GM21390 (cell line): ENCODE data around the gene RYR1.

Experiments
- ATAC-seq: cut with Tn5 transposase; IDR thresholded peaks from one replicate; pipeline ENCODE4 v1.9.1; 2021; ENCODE audit not compliant: unreplicated experiment

RYR1 gene

DNA sequence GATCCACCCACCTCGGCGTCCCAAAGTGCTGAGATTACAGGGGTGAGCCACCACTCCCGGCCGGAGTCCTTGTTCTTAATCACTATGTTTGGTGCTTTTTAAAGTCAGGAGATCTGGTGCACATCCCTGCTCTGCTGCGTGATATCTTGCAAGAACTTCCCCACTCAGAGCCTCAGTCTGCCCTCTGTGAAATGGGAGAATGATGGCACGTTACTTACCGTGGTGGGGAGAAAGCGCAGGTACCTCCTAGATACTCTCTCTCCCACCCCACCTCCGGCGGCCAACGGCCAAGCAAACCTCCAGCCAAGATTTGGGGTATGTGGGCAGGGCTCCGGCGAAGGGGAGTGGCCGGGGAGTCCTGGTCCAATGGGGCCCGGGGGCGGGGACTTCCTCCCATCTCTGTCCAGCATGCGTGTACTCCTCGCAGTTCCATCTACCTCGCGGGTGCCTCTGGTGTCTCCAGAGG is at the start of gene RYR1:
Gene RYR1, plus strand, starts transcription at position 424 of the 466 bp plus-strand sequence. CDS start 139 bp downstream, outside the sequence.
- no peak for ATAC-seq

DNA sequence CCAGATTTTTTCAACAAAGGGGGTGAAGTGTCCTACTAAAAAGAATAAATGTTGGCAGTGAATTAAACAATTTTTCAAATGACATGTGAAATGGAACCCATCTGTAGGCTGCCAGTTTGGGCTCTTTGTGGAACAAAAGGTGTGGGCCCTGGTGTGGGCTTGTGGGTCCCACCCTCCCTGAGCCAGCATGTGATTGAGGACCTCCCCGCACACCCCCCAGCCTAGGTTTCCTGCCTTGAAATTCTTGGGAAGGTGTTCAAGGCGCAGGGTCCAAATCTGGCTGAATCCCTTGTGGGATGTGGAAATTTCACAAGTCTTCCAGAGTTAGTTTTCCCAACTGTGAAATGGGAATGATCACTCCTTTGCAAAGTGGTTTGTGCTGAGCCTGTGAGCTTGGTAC is 49.7 kb upstream of the RYR1 start:
- ATAC-seq: no peak

DNA sequence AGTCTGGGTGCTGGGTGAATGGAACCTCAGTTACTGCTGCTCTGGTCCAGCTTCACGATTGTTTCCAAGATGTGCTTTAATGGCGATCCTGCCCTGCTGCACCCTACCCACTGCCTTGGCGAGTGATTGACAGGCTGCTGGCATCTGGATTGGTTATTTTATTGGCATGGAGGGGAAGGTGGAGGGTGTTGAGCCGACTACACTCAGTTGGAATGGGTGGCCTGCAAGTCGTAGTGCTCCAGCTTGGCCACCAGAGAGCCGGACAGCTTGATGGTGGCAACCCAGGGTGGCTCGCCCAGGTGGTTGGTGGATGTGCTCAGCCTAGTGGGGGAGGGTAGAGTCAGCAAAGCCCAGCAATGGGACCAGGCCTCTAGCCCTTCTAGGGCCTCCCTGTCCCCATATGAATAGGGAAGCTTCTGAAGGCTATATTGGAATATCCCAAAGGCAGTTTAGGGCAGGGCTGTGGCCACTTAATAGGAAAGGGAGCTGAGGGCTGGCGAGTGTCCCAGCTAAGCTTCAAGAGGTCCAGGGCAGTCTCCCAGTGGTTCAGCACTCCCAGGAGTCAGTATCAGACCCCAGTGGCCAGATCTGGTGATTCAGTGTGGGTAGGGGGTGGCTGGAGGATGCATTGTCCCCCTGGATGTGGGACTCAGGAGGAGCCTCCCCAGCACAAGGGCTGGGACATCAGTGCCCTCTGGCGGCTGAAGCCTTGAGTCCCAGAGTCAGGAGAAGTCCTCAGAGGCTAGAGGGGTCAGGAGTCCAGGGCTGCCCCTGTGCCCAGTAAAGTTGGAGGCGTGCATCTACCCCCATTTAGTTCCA is 49.1 kb upstream of the RYR1 start:
- no peak for ATAC-seq

DNA sequence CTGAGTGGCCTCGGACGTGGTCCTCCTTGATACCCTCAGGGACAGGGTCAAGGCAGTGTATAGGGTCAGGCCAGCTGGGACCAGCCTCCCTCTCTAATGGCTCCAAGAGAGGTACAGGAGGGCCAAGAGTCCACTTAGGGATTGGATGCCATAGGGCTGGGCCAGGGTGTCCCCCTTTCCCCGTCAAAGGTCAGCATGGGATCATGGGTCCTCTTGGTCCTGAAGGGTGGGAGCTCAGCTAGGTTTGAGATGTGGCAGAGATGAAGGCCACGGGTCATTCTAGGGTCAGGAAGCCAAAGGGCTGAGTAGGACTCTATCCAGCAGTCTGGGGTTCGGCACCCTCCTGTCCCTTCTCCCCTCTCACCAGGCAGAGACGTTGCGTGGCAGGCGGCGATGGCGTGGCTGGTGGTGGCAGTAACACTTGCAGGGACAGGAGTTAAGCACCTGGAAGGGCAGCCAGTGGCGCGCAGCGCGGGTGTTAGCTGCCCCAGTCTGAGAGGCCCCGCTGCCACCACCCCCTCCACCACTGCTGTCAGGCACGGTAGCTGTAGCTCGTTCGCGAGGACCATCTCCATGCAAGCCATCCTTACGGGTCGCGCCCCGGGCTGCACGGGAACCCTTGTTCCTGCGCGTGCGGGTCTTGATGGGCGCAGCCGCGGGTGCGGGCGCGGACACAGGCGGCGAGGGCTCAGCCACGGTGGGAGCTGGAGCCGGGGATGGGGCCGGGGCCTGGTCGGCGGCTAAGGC is 48.3 kb upstream of the RYR1 start:
- ATAC-seq: no peak

DNA sequence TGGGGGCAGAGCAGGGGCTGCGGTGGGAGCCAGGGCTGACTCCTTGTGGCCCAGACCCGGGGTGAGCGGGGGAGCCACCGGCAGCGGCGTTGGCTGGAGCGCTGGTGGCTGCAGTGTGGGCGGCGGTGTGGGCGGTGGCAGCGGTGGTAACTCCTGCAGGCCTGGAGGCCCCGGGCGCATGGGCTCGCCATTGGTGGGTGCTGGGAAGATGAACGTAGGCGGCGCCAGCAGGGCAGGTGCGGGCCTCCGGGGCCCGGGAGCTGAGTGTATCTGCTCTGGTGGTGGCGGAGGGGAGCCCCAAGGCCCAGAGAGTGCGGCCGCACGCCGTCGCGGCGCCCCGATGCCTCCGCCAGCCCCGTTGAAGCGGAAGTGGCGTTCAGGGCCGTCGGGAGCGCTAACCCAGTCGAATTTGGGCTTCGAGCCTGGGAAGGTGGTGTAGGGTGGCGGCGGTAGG is 47.7 kb upstream of the RYR1 start:
- no peak for ATAC-seq

DNA sequence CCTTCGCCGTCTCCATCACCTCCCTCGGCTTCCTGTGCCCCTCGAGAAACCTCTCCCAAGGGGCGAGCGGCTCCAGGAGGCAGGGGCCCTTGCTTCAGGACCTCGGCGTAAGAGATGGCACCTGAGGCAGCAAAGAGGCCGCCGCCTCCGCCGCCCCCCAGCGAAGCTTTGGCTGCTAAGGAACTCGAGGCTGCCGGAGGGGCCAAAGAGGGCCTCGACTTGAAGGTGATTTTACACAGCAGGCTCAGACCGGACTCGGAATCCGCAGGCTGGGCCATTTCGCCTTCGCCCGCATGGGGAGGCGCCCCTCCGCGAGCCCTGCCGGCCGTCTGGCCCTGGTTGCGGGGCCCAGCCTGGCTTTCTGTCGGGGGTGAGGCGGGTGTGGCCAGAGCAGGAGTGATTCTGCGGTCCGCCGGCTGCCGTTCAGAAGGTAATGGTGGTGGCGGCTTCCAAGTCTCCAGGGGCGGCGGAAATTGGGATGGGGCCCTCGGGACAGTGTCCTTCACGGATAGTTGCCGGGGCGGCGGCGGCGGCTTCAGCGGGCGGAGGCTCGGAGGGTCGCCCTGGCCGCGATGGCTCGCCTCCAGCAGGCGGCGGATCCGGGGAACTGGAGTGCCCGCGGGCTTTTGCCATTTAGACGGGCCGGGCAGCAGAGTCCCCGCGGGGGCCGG is 47.1 kb upstream of the RYR1 start:
- no peak for ATAC-seq

DNA sequence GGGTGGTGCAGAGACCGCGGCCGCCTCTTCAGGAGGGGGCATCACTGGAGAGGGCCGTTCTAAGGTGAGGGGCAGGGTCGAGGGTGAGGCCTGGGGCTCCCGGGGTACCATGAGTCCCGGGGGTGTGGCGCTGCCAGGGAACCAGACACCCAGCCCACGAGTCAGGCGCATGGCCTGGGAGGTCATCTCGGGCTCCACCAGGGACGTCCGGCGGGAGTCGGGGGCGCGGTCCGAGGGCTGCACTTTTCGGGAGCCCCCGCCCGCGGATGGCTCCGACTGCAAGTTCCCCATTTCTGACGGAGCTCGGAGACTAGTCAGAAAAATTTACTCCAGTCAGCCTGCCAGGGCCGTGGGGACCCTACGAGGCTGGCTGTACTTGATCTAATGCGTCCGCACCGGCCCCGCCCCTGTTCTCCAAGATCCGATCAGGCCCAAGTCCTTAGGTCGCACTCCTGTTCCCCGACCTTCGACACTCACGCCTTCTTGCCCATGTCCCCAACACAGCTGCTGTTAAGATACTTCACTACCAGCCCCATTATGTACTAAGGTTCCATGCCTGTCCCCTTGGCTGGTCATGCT is 46.4 kb upstream of the RYR1 start:
- no peak for ATAC-seq

DNA sequence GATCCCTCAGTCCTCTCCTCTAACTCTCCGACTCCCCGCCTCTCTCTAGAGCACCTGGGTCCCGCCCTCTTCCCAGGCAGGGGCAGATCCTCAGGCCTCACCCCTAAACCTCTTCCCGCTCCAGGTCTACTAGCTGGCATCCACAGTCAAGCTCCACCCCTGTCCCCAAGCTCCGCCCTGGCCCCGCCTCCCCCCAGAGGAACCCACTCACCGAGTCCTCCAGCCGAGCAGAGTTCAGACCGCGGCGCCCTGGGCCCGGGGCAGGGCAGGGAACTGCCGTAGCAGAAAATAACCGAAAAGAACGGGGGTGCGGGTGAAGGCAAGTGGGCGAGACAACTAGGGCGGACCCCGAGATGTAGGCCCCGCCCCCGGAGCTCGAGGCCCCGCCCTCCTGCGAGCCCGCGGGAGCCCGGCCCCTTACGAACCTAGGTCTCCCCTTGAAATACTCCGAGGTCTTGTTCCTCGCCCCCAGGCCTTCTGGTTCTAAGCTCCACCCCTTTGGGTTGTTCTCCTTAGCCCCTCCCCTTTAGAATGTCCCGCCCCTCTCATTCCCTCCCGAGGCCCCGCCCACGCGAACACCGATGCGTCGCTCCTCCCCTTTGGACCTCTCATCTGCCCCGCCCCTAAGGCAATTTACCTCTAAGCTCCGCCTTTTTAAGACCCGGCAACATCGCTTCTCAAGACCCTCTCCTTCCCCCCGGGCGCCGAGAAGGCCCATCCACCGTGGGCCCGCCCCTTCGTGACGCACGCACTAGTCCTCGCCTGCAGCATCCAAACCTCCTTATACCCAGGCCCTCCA is 45.7 kb upstream of the RYR1 start, which contains the start of gene GGN:
Gene GGN, minus strand, starts transcription at position 485 of the 799 bp plus-strand sequence. CDS start 773 bp downstream, outside the sequence.
- ATAC-seq: no peak

DNA sequence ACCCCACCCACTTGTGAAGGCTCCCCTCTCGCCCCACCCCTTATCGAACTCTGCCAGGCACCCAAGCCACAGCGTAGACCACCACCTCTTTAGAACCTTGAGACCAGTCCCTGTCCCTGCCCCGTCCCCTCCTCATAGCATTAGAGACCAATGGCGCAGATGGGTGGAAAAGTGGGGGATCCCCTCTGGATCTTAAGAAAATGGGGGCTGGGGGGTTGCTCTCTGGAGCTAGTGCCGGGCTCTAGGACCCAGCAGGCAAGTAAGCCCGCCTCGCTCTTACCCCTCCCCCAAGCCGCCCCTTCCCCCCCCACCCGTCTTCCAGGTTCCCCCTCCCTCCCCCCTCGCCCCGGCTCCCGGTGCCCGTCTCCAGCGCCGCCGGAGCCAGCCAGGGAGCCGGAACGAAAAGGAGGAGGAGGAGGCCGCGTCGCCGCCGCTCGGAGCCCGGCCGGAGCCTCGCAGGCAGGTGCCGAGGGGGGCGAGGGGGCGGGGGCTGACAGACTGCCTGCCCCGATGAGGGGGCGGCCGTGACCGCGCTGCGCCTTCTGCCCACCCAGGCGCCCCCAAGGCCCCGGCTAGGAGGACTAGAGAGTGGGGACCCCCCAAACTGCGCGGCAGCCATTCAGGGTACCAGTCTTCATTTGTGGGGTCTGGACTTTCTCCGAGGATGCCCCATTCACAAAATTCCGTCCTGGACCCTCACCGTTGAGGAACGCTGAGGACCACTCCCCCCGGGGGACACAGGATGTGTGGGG is 45.0 kb upstream of the RYR1 start, which contains the start of gene SPRED3:
Gene SPRED3, plus strand, starts transcription at position 349 of the 752 bp plus-strand sequence. CDS start 1,606 bp downstream, outside the sequence.
- ATAC-seq: no peak

DNA sequence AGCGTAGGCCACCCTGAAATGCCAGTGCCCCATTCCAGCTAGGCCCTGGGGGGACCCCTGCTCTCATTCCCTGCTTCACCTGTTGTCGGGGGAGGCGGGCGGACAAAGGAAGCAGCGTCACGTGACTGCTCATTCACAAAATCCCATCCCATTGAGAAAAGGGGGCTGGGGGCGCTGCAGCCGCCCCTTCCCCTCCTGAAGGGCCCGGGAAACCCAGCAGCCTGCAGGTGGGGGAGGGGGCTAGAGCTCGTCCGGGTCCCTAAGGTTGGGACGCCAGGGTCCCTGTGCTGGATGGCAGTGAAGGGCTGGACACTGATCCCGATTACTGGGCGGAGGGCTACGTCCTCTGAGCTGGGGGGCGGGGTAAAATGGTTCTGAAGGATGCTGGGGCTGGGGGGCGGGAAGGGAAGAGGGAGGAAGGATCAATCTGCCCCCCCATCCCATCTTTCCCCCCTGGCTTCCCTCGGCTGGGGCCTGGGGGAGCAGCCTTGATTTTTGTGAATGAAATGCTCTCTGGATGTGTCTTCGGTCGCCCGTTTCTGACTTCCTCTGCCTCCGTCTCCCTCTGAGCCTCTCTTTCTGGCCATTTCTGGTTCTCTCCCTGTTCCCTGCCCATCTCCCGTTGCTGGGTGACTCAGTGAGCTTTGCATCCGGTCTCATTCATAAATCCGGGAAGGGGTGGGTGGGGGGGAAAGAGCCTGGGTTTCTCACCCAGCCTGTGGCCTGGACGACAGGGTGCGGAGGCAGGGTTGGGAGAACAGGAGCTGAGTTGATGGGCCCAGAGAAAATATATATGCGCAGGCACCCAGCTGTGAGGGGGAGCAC is 44.2 kb upstream of the RYR1 start:
- no peak for ATAC-seq

DNA sequence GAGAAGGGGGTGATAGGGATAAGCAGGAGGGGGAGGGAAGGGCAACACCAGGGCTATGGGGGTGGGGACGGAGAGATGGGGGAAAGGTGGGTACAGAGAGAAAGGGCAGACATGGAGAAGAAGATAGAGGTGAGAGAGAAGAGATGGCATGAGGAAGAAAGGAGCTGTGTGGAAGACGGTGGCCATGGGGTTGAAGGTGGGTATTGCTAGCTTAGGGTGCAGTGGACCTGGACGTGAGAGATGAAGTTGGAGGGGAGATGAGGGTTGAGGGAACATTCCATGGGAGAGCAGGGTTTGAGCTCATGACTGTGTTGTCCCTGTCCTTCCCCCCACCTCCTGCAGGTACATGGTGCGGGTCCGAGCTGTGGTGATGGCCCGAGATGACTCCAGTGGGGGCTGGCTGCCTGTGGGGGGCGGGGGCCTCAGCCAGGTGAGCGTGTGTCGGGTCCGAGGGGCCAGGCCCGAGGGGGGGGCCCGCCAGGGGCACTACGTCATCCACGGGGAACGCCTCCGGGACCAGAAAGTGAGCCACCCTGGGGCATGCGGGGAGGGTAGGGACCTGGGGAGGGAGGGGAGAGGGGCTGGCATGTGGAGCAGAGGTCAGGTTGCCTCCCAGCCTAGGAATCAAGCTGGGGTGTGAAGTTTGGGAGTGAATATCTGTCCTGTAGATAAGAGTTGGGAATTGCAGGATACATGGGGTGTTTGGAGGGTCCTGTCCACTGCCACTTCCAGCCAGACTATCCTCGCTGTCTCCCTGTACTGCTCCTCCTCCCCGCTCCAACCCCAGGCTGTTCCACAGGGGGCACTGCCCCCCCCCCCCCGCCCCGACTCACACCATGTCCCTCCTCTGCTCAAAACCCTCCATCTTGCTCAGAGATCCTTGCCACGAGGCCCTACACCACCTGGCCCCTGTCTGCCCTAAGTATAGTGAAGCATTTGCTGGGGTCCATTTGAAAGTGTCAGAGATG is 43.2 kb upstream of the RYR1 start:
- ATAC-seq: no peak

DNA sequence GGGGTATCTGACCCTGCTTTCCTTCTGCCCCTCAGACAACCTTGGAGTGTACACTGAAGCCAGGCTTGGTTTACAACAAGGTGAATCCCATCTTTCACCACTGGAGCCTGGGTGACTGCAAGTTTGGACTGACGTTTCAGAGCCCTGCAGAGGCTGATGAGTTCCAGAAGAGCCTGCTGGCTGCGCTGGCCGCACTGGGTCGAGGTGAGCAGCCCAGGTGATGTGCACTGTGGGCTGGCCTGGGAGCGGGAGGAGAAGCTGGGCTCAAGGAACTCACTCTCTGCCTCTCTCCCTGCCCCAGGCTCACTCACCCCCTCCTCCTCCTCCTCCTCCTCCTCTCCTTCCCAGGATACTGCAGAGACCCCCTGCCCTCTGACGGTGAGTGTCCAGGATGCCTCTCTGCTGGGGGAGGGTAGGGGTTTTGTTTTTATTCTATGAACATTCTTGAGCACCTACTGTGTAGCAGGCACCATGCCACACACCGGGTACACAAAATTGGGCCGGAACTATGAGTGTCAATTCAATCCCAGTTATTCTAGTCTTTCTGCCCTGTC is 41.5 kb upstream of the RYR1 start:
- no peak for ATAC-seq

DNA sequence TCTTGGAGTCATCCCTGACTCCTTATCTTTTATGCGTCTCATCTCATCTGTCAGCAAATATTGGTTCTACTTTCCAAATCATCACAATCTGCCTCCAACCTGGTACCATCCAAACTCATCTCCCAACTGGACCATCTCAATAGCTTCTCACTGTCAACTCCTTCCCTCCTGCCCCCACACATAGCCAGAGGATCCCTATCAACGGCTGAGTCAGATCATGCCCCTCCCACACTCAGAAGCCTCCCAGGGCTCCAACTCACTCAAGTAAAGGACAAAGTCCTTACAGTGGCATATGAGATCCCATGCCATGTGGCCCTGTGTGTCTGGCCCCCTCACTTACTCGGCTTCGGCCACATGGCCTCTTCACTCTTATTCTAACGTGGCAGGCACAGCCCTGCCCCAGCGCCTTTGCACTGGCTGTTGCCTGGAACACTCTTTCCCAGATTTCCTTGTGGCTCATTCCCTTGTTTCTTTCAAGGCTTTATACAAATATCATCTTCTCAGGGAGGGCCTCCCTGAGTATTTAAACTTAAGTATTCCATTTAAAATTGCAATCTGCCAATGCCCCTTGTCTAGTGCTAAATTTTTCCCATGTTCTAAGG is 40.7 kb upstream of the RYR1 start:
- ATAC-seq: no peak

DNA sequence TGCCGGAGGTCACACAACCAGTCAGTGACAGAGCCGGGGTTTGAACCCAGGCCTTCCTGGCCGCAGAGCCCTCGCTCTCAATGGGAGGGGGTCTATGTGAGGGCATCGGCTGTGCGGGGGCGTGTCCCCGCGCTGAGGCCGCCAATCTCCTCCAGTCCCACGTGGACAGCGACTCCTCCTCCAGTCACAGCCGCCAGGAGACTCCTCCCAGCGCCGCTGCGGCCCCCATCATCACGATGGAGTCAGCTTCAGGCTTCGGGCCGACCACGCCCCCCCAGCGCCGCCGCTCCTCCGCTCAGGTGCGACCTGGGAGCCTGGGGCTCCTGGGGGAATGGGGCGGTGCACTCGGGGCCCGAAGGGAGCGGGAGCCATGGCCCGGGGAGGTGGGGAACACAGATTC is 39.0 kb upstream of the RYR1 start:
- ATAC-seq: no peak

DNA sequence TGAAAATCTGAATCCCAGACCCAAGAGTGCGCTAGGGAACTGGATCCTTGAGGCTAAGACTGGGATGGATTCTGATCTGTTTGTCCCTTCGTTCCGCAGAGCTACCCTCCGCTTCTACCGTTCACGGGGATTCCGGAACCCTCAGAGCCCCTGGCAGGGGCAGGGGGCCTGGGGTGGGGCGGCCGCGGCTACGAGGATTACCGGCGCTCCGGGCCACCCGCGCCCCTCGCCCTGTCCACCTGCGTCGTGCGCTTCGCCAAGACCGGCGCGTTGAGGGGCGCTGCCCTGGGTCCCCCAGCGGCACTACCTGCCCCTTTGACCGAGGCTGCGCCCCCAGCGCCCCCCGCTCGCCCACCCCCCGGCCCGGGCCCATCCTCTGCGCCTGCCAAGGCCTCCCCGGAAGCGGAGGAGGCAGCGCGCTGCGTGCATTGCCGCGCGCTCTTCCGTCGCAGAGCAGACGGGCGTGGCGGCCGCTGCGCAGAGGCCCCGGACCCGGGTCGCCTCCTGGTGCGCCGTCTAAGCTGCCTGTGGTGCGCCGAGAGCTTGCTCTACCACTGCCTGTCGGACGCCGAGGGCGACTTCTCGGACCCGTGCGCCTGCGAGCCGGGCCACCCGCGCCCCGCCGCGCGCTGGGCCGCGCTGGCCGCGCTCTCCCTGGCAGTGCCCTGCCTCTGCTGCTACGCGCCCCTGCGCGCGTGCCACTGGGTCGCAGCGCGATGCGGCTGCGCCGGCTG is 37.9 kb upstream of the RYR1 start:
- no peak for ATAC-seq

DNA sequence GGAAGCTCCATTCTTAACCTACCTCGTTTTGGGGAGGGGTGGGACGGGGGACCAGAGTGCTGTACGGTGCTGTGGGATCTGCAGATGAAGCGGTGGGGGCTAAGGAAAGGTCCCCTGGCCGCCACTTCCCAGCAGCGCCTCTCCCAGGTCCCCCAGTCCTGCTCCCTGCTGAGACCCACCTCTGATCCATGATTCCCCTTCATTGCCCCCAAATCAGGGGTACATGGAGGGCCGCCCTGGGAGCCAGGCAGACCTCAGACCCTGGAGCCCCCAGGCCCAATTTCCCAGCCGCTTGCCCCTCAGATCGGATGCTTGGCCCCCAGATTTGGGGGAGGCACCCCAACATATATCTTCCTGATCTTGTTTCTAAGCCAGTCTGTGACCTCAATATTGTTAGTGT is 34.4 kb upstream of the RYR1 start:
- ATAC-seq: no peak
